Right atrium auricular region (tissue), 2 donors: ENCODE results near the gene RAB31. TPM values are rescaled to one million over a fixed set of nuclear protein-coding genes. Genes with fewer than 3 reads are reported as not detected.

ENCODE experiments used
- DNase-seq: peaks from one replicate; pipeline ENCODE4 v3.0.0-alpha.2; 2019; ENCODE audit warnings: low spot score
- H3K27ac ChIP-seq, 2 donors: fragments of 200-600 bp; sonication (generic); 1 replicate in 1 of 2; 2 replicates in 1 of 2; pipeline ENCODE4 v1.5.1; 2016 to 2019
- H3K27me3 ChIP-seq, 2 donors: fragments of 200-600 bp; sonication (generic); one replicate each; pipeline versions ENCODE4 v1.5.1 to v1.6.0; 2017 to 2019
- H3K36me3 ChIP-seq: fragments of 200-600 bp; sonication (generic); one replicate; pipeline ENCODE4 v1.5.1; 2016
- H3K4me1 ChIP-seq, 2 donors: fragments of 200-600 bp; sonication (generic); one replicate each; pipeline versions ENCODE4 v1.5.1 to v1.6.0; 2017 to 2019
- H3K4me3 ChIP-seq, 2 donors: fragments of 200-600 bp; sonication (generic); 1 replicate in 1 of 2; 2 replicates in 1 of 2; pipeline ENCODE4 v1.5.1; 2017 to 2019; ENCODE audit warnings: mild to moderate bottlenecking in 1 of 2, moderate library complexity in 1 of 2
- H3K9me3 ChIP-seq, 2 donors: fragments of 200-600 bp; sonication (generic); one replicate each; pipeline ENCODE4 v1.5.1; 2019
- CTCF ChIP-seq, 2 donors: fragments of 200-600 bp; sonication (generic); IDR thresholded peaks; one replicate each; pipeline ENCODE4 v1.5.1; 2019; ENCODE audit warnings: antibody characterized with exemption in 2 of 2
- total RNA-seq, 2 donors: library from RNA; depleted of rRNA; stranded (reverse); fragments of >200 nt; gene quantifications; one replicate each; pipeline ENCODE4 v1.1.0, GENCODE V29; 2016

RAB31 gene
- total RNA-seq, 2 donors from 2014 or later: 9.9 to 29.2 TPM

- Histone ChIP-seq H3K36me3 (no peaks in the 10 kb centered on the region), H3K9me3 (no peaks in the 10 kb centered on the region), H3K4me3 (no peak overlapping the region), H3K4me1 (peaks cover 0 to 33% of the 10 kb centered on the region in 2 donors), H3K27ac (peak overlapping the region; percentile 60 to 83), H3K27me3 (no peaks in the 10 kb centered on the region)
- DNase-seq: no peak
- no peak for TF ChIP-seq CTCF (IDR thresholded peaks at IDR 0.05)
Observed at GRCh38 chr18:9839211-9839610, 131.1 kb downstream of the RAB31 start.

- Histone ChIP-seq H3K27ac (peak overlapping the region in 1 of 2 donors; percentile 83), H3K4me1 (peaks cover 0 to 35% of the 10 kb centered on the region in 2 donors), H3K4me3 (no peak overlapping the region), H3K36me3 (no peaks in the 10 kb centered on the region), H3K27me3 (no peaks in the 10 kb centered on the region), H3K9me3 (no peaks in the 10 kb centered on the region)
- no peak for DNase-seq
- no peak for TF ChIP-seq CTCF (IDR thresholded peaks at IDR 0.05)
Observed at GRCh38 chr18:9839853-9840252, 131.8 kb downstream of the RAB31 start.

- no peak for TF ChIP-seq CTCF (IDR thresholded peaks at IDR 0.05)
- peaks cover 0 to 52% of the 10 kb centered on the region in 2 donors for H3K4me1 ChIP-seq
Observed at GRCh38 chr18:9841752-9842151, 133.7 kb downstream of the RAB31 start.

GRCh38 chr18:9842448-9842847 lies 134.3 kb downstream of the RAB31 start:
- TF ChIP-seq CTCF (IDR thresholded peaks at IDR 0.05): no peak
- peaks cover 0 to 58% of the 10 kb centered on the region in 2 donors for H3K4me1 ChIP-seq
- H3K36me3 ChIP-seq: no peaks in the 10 kb centered on the region
- DNase-seq: no peak
- H3K27me3 ChIP-seq: no peaks in the 10 kb centered on the region
- H3K27ac ChIP-seq: peak overlapping the region in 1 of 2 donors; percentile 65
- no peaks in the 10 kb centered on the region for H3K9me3 ChIP-seq
- H3K4me3 ChIP-seq: no peak overlapping the region

More at GRCh38 chr18:9841752-9842151, 133.7 kb downstream of the RAB31 start:
- no peaks in the 10 kb centered on the region for H3K36me3 ChIP-seq
- peak overlapping the region in 1 of 2 donors; percentile 65 for H3K27ac ChIP-seq
- H3K27me3 ChIP-seq: no peaks in the 10 kb centered on the region
- DNase-seq: no peak
- no peak overlapping the region for H3K4me3 ChIP-seq
- H3K9me3 ChIP-seq: no peaks in the 10 kb centered on the region

- no peak for TF ChIP-seq CTCF (IDR thresholded peaks at IDR 0.05)
- Histone ChIP-seq H3K36me3 (no peaks in the 10 kb centered on the region), H3K27ac (no peak overlapping the region), H3K4me3 (no peak overlapping the region), H3K27me3 (no peaks in the 10 kb centered on the region), H3K9me3 (no peaks in the 10 kb centered on the region), H3K4me1 (peaks cover 0 to 51% of the 10 kb centered on the region in 2 donors)
- no peak for DNase-seq
Observed at GRCh38 chr18:9845256-9845655, 137.2 kb downstream of the RAB31 start.
